ENCODE measurements around the gene SPOCK1.

Gene SPOCK1

DNA sequence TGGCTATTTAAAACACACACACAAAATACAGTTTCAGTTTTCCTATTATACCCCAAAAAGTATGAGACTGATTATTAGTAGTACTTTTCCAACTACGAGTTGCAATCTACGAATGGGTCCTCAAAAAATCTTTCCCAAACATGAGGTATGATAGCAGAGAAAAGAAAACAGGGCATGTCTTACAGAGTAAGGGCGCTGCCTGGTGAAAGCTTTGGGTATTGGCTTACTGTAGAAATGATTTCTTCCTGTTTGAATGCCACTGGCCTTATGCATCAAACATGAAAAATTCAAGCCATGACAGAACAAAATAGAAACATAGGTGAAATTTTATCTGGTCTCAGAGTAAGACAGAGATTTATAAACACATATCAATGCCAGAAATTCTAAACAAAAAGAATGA lies 448.0 kb downstream of the SPOCK1 start:
- no peak for DNase-seq

DNA sequence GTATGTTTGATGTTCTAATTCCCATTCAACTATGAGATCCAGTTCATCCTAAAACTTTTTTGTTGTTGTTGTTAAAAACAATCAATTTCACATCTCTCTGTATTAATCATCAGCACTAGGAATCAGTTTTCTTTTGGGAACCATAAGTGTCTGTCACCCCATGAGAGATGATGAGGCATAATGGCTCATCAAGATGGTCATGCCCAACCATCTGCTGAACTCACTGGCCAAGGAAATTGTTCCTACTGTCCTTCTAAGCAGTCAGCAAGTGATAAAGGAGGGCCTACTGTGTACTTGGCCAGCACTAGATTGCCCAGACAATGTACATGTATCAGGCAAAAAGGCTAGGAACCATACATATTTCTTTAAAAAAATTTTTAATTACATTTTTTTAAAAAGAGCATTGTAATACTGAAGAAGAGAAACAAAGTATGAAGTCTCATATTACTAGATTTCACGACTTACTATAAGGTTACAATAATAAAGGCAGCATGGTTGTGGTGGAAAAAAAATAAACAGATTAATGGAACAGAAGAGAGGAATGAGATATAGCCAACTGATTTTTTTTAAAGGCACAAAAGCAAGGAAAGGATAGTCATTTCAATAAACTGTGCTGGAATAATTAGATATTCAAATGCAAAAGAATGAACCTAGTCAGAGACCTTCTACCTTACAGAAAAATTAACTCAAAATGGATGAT lies 458.3 kb downstream of the SPOCK1 start:
- DNase-seq, result no peak

DNA sequence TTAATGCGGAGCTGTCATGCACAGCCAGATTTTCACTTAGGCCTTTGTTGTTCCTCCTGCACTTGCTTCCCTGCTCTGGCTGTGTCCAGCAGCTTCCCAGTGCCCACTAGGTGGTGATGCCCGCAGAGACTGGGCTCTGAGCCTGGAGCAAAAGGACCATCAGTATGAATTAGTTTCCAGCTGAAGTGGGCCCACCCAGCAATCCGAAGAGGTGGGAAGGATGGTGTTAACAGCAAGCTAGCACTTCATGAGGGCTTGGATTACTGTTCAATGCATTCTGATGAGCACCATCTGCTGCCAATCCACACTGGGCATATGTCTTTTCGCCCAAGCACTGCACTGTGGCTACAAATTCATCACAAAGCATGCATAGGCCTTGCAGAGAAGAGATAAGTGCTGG lies 459.1 kb downstream of the SPOCK1 start:
- peak; percentile 94 for DNase-seq

DNA sequence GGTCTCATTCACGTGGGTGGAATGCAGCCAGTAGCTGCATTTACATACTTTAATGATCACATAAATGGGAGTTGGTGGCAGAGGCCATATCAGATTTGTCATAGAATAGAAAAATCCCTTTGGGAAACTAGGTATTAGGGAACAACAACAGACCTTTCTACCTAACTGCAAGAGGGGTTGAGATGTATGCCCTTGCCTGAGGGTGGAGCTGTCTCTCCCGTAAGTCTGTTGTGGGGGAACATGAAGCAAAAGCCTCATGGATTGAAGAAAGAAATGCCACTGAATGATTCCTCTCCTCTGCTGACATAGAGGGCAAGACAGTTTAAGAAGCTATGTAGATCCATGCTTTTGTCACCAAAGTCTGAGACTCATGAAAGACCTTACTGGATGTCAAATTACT lies 461.3 kb downstream of the SPOCK1 start:
- DNase-seq, result no peak

DNA sequence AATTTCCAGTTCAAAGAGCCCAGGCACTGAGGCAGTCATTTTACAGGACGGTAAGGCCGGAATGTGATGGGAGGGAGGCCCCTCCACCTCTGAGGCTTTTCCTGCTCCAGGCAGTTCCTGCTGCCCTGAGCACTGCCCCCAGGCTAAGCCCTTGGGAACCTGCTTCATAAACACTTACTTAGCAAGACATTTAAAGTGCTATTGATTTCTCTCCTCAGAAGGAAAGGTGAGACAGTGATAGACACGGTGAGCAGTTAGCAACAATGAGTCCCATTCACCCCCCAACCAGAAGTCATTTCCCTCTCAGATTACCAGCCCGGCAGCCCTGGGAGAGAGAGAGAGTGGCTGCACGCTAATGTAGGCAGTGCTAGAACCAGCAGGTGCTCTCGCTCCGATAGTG lies 462.5 kb downstream of the SPOCK1 start:
- DNase-seq, result peak; percentile 92

DNA sequence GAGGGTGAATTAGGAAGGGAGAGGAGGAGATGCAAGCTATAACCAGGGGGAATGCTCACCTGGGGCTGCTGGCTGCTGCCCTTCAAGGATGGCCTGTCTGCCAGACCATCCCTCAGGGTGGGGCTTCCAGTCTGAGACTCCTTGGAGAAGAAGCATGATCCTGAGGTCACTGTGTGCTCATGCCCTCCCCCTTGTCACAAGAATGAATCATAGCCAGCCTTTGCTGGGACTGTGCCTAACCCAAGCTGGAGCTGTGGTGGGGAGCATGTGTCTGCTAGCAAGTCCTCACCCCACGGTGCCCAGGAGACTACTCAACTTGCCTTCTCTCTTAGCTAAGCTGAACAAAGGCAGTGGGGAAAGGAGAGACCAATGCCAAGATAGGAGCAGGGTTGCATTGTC lies 463.6 kb downstream of the SPOCK1 start:
- DNase-seq, result no peak

DNA sequence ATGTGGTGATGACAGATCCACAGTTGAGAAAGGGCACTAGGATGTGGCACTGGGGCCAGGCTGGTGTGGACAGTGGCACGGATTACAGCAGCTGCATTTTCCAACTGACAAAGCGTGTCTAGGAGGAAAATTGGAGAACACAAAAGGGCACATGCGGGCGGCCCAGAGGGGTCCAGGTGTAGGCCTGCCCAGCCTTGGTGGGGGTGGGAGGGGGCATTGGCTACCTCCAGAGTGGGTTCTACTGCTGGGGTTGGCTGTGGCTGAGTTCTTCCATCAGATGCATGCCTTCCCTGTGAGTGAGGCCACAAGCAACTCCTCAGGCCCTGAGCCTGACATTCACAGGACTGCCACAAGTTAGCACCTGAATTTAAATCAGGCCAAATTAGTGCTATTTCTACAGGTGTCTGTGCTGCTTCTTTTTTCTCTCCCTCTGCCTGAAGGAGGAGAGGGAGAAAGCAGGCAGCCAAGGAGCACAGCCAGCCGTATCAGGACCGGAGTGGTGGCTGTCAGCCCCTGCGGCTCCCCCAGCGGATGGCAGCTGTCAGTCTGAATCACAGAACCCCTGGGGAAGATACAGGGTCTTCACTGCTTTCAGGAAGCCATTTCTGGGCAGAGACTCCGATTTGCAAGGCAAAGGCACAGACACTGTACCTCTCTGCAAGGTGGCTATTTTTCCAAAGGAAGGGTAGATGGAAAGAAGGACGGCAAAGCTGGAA lies 464.2 kb downstream of the SPOCK1 start:
- DNase-seq, result no peak

DNA sequence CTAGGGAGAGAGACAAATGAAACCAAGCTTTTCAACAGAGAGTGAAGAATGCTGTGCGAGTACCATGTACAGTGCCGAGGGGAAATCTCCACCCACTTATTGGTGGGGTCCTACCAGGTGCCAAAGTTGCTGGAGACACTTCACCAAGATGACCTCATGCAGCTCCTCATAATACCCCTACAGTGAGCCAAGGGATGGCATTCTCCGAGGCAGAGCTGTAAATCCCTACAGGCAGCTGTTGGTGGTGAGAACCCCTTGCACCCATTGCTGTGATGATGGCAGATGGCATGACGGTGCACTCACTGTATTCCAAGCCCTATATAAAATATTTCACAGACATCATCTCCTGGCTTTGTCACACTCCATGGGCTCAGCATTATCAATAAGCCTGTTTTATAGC lies 464.9 kb downstream of the SPOCK1 start:
- DNase-seq, result no peak

DNA sequence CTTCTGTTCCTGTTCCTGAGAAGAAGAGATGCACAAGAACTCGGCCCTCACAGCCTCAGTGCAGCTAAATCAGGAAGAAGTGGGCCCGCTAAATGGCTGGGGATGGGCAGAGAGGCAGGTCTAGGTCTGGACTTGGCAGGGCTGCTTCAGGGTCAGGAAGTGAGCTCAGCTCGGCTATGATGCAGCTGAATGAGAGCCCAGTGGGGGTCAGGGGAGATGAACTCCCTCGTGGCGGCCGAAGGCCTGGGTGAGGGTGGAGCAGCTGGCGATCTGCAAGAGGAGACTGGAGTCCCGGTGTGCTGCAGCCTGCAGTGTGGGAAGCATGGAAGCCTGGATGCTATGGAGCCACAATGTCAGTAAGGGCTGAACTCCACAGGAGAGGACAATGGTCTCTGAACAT lies 466.2 kb downstream of the SPOCK1 start:
- DNase-seq, result no peak

DNA sequence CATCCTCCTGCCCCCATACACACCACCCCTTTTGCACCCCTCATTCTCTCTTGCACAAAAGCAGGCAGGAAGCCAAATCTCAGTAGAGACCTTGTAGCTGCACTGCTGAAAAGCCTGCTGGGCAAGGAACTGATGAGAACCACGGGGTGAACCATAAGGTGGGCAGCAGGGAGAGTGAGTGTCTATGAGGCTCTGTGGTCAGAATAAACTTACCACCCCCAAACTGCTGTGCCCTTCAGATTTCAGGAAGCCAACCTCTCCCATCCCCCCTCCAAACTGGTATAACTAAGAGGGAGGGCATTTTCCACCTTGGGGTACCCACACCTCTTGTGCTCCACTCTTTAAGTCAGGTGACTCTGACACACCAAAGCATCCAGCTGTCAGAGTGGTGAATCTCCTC lies 471.4 kb downstream of the SPOCK1 start:
- no peak for DNase-seq

DNA sequence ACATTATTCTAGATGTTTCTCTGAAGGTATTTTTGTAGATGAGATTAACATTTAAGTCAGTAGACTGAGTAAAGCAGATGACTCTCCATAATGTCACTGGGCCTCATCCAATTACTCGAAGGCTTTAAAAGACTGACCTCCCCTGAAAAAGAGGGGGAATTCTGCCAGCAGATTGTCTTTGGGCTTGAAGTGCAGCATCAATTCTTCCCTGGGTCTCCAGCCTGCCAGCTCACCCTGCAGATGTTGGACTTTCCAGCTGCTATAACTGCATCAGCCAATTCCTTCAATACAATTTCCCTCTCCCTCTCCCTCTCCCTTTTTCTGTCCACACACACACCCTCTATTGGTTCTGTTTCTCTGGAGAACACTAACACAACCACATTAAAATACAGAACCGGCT lies 472.8 kb downstream of the SPOCK1 start:
- no peak for DNase-seq

DNA sequence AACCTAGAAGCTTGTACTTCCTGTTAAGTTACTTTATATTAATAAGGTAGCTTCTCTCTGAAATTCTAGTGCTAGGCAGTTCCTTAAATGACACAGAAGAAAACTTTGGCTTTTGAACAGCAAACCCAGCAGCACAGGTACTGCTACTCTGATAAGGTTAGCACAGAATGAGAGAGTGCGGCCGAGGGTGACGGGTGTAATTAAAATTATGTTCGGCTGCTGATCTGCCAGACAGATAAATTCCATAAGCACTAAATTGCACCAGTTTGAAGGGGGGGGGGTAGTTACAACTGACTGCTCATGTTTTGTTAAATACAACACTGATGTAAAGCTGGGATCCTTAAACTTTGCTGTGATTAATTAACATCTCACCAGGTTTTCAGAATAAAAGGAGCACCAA lies 475.1 kb downstream of the SPOCK1 start:
- DNase-seq, result no peak

DNA sequence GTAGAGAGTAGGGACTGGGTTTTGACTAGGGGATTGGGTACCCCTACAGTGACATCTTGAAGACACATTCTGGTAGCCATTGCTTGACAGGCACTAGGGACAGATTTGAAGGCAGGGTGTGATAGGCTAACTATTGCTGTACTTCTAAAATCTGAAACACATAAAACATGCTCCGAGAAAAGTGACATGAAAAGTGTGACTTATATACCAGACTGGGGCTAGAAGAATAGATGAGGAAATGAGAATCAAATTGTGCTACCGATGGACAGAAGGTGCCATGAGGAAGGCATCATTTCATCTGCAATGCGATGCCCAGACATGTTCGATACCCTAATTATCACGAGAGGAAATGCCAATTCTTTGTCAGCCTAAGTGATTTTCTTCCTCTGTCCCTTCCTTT lies 475.8 kb downstream of the SPOCK1 start:
- DNase-seq, result no peak

DNA sequence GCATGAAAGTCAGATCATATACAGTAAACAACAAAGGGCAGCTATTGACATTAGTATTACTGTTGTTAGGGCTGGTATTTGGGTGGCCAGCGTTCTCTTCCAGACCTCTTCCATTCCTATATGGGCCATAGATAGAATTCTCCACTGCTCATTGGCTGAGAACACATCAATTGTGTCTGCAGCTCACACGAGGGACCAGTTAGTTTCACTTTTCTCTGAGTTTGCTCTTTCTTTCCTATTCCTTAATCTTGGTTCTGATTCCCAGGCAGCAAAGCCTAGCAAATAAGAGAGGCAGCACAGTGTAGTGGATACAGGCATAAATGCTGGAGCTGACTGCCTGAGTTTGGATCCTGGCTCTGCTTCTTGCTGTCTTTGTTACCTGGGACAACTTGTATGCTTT lies 476.4 kb downstream of the SPOCK1 start:
- no peak for DNase-seq

DNA sequence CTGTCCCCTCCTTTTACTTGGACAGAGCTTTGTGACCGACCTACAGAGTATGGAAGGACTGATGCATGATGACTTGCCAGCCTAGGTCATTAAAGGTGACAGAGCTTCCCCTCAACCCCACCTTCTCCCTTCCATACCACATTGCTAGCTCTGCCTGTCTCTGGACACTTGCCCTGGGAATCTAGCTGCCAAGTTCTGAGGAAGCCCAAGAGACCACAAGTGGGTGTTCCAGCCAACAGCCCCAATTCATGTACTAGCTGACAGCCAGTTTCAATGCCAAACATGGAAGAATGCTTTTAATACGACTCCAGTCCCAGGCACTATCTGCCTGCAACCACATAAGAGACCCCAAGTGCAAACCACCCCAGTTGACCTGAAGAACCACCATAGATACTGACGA lies 477.1 kb downstream of the SPOCK1 start:
- no peak for DNase-seq

DNA sequence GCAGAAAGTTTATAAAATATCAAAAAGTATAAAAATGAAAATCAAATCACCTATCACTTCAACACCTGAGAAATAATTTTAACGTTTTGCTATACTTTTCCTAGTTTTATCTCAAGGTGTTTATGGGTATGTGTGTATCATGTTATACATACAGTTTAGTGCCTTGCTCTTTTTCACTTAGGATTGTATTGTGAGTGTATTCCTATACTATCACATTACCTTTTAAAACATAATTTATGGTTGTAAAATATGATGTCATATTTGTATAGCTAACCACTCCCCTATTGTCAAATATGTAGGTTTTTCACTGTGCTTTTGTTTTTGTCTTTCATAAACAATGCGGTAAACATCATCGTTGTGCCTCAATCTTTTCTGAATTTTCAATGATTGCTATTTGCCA lies 479.9 kb downstream of the SPOCK1 start:
- no peak for DNase-seq

DNA sequence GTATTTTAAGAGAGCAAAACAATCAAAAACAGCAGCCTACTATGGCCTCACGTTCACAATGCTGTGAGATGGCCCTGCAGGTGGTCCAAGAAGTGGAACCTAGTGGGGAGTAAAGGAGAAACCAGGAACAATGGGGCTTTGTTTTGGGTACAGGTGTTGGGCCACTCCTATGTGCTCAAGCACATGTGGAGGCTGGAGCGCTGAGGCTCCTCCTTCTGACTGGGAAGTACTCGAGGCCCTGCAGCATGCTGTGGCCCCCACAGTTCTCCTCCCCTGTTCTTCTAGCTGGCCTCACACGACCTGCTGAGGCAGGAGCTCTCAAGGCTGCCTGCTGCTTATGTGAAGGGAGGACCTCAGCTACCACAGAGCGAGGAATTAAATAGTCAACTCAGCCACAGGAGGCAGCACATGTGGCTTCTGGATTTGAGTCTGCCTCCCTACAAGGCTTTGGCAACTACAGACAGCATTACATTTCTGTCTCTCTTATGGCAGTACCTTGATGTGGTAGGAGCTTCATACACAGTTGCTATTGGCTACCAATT lies 482.3 kb downstream of the SPOCK1 start:
- peak; percentile 83 for DNase-seq

DNA sequence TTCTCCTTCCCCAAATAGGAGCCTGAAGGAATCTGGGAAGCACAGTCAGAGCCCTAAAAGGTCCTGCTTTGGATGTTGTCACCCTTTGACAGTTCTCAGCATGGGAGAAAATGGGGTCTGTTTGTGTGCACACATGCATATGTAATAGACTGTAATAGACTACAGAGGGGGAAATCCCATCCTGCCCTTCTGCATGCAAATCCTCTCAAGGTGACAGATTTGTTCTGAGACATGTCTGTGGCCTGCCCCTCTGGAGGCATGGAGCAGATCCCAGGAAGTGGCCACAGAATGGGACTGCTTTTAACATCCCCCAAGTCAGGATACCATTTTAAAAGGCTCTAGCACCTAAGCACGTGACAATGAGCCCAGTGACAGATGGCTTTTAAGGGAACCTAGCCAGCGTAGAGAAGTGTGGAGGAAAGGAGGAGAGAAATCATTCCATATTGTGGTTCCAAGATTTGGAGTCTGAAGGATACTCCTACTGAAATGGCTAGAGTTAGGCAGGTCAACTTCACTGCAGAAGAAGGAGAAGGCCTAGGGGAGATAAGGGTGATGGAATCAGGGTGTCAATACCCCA lies 483.5 kb downstream of the SPOCK1 start:
- DNase-seq, result no peak

DNA sequence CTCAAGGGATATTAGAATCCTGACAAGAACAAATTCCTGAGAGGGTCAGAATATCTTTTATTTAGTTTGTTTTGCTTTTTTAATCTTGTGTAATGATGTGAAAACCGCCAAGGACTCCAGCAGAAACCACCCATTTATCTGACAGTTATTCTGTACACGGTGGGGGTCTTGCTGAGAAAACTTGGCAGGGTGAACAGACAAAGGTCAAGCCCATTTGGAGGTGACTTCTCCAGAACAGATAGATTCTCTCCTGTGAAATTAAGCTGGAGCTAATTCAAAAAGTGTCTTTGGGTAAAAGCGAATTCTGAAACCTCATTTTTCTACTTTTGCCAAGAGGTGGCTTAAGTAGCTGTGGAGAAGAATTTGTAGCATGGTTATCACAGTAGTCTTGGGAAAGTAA lies 484.4 kb downstream of the SPOCK1 start:
- no peak for DNase-seq

DNA sequence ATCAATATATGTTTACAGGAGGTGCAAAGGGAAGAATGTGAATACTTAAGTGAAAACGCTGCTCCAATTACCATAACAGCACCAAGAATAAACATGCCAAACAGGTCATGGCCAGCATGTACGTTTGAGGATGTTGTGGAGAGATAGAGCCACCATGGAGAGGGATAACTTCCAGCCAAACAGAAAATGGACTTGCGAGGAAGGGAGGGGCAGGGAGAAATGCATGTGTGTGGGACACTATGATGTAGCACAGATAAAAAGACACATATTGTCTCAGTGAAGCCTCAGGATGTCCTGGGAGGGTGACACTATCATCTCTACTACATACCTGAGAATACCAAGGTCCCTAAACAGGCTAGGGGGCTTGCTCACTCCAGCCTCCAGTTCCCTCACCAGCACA lies 488.9 kb downstream of the SPOCK1 start:
- no peak for DNase-seq

DNA sequence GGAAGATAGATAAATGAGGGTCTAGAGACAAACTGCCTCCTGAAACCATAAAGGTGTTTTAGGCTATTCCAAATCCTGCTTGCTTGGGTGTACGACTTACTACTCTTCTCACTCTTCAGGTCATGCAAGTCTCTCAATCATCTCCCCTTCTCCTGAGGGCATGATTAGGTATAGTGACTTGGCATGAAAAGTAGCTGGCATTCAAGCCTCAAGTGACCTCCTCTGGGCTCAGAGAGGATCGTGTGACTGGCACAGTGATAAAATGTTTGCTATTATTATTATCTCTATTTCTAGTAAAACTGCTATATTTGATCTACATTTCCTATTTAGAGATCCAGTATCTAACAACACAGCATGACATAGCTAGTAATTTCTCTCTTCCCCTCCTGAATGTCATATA lies 494.8 kb downstream of the SPOCK1 start:
- no peak for DNase-seq

DNA sequence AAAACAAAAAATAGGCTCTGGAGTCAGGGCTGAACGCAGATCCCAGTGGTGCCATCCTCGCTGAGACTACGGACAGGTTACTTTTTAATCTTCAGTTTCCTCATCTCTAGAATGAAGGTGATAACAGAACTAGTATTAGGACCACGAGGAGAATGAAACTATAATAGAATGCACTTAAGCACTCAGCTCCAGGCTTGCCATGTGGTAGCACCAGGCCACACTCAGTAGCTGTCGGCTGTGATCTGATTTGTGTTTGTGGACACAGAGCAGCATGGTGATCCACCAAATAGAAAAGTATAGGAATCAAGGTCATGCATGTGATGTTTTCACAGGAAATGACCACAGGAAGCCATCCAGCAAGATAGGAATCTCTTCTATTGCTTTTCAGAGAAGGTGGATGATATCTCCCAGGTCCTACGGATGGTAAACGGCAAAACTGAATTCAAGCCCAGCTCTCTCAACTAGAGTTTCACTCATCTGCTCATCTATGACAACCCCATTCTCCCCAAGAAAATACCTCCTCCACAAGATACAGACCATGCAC lies 498.0 kb downstream of the SPOCK1 start:
- no peak for DNase-seq

DNA sequence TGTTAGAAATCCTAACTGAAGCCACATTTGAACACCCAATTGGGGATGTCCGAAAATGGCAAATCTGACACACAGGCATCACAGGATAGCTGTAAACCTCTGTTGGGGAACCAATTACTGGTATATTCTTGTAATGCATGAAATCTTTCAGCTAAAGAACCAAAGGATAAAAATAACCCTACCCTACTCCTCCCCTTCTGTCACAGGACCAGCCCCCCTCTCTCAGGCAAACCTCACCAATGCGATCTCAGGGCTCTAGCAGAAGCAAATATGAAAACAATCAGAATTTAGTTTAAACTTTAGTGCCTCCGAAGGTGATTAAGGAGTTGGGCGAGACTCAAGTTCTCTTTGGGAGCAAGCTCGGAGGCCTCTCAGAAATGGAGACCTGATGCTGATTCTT lies 499.3 kb downstream of the SPOCK1 start:
- DNase-seq, result no peak

DNA sequence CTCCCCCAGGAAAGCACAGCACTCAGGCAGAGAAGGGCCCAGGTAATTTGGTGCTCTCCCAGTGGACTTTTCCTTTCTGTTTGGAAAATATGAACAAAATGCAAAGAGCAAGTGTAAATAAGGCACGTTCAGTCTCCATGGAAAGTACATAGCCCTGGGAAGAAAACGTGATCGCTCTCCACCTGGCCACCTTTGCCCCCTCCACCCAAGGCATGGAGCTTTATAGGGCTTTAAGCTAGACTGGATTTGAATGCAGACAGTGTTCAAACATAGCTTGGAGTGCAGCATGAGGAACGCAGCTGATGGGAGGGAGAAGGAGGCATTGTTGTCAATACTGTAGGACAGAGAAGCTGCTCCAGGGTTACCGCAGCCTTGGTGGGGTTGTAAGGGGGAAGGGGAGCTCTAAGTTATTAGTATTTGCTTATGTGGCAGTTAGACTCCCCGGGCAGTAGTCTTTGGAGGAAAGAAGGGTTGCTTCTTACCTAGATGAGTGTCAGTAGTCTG lies 500.2 kb downstream of the SPOCK1 start:
- peak; percentile 90 for DNase-seq

All from NCI-H345 (cell line).